ENCODE measurements around the gene KCTD12.

GRCh38 chr13:76833441-76833954 lies 52.7 kb downstream of the KCTD12 start:
- TF ChIP-seq, protein P1, sequence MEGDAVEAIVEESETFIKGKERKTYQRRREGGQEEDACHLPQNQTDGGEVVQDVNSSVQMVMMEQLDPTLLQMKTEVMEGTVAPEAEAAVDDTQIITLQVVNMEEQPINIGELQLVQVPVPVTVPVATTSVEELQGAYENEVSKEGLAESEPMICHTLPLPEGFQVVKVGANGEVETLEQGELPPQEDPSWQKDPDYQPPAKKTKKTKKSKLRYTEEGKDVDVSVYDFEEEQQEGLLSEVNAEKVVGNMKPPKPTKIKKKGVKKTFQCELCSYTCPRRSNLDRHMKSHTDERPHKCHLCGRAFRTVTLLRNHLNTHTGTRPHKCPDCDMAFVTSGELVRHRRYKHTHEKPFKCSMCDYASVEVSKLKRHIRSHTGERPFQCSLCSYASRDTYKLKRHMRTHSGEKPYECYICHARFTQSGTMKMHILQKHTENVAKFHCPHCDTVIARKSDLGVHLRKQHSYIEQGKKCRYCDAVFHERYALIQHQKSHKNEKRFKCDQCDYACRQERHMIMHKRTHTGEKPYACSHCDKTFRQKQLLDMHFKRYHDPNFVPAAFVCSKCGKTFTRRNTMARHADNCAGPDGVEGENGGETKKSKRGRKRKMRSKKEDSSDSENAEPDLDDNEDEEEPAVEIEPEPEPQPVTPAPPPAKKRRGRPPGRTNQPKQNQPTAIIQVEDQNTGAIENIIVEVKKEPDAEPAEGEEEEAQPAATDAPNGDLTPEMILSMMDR (conservative IDR thresholded peaks at IDR 0.05 in 1 of 2, IDR thresholded peaks at IDR 0.05 in 1 of 2; ENCODE audit: extremely low read depth in 1 of 2, insufficient read depth in 1 of 2, low read depth in 1 of 2, low read length in 2 of 2), result no peak
- TF ChIP-seq EZH2 (IDR thresholded peaks at IDR 0.05; ENCODE audit: borderline replicate concordance, low read length), result no peak

Data from mammary epithelial cell (primary cell).